ENCODE measurements around the gene CFDP1.

The CFDP1 gene

DNA sequence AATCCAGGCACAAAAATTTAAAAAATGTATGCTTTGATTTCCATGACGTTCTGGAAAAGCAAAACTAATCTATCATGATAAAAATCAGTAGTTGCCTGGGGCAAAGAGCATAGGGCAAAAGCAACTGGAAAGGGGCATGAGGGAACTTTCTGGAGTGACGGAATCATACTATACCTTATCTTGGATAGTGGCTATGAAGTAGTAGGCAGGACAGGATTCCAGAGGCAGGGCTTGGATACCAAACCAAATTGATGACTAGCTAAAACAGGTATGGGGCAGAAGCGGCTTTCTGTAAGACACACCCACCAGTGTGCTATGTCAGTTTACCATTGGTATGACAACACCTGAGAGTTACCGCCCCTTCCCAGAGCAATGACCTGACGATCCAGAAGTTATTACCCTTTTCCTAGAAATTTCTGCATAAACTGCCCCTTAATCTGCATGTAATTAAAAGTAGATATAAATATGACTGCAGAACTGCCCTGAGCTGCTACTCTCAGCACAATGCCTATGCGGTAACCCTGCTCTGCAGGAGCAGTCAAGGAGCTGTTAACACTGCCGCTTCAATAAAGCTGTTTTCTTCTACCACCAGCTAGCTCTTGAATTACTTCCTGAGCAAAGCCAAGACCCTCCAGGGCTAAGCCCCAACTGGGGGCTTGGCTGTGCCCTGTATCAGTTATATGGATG, 56.7 kb downstream of the CFDP1 start:
- Histone ChIP-seq H3K79me2 (ENCODE audit: insufficient read depth, low read length) (no peaks in the 10 kb centered on the region), H3K36me3 (ENCODE audit: insufficient read depth, low read length) (peaks cover 32% of the 10 kb centered on the region), H3K27me3 (ENCODE audit: insufficient read depth, low read length) (no peaks in the 10 kb centered on the region), H4K20me1 (ENCODE audit: insufficient read depth, low read length) (no peaks in the 10 kb centered on the region), H3K9me3 (ENCODE audit: low read length) (no peaks in the 10 kb centered on the region), H3K9ac (ENCODE audit: low read length) (no peak overlapping the region), H3K4me2 (ENCODE audit: low read length) (no peak overlapping the region), H3K9me2 (ENCODE audit: low read depth, low read length) (no peaks in the 10 kb centered on the region), H3K27ac (ENCODE audit: low read depth, low read length, poor library complexity, severe bottlenecking) (no peak overlapping the region), H3K4me1 (ENCODE audit: insufficient read depth, low read length, severe bottlenecking) (peaks cover 22% of the 10 kb centered on the region), H3F3A (ENCODE audit: insufficient read depth, low read length) (no peaks in the 10 kb centered on the region), H2AFZ (ENCODE audit: low read length) (no peak overlapping the region), H3K4me3 (ENCODE audit: low read depth, low read length, poor library complexity, severe bottlenecking) (no peak overlapping the region)
- TF ChIP-seq CTCF (IDR thresholded peaks at IDR 0.05; ENCODE audit: low read length) (no peak), EZH2 (IDR thresholded peaks at IDR 0.05; ENCODE audit: borderline replicate concordance, low read length) (no peak)

DNA sequence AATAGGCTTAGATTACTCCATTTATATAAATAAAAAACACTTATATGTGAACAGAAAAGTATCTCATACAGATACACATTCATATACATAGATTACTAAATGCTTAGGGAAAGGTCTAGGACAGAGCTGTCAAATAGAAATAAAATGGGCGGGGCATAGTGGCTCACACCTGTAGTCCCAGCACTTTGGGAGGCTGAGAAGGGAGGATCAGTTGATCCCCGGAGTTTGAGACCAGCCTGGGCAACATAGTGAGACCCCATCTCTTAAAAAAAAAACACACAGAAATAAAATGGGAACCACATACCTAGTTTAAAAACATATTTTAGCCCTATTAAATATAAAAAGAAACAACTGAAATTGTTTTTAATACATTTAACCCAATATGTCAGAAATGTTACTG, 58.9 kb downstream of the CFDP1 start:
- no peaks in the 10 kb centered on the region for H3K9me2 ChIP-seq (ENCODE audit: low read depth, low read length)
- no peaks in the 10 kb centered on the region for H3F3A ChIP-seq (ENCODE audit: insufficient read depth, low read length)
- H3K27ac ChIP-seq (ENCODE audit: low read depth, low read length, poor library complexity, severe bottlenecking), result no peak overlapping the region
- H3K4me3 ChIP-seq (ENCODE audit: low read depth, low read length, poor library complexity, severe bottlenecking), result no peak overlapping the region
- H3K4me2 ChIP-seq (ENCODE audit: low read length), result no peak overlapping the region
- no peaks in the 10 kb centered on the region for H3K27me3 ChIP-seq (ENCODE audit: insufficient read depth, low read length)
- no peak for TF ChIP-seq EZH2 (IDR thresholded peaks at IDR 0.05; ENCODE audit: borderline replicate concordance, low read length)
- TF ChIP-seq CTCF (IDR thresholded peaks at IDR 0.05; ENCODE audit: low read length), result no peak
- no peak overlapping the region for H2AFZ ChIP-seq (ENCODE audit: low read length)
- H3K79me2 ChIP-seq (ENCODE audit: insufficient read depth, low read length), result no peaks in the 10 kb centered on the region
- no peaks in the 10 kb centered on the region for H3K9me3 ChIP-seq (ENCODE audit: low read length)
- H3K36me3 ChIP-seq (ENCODE audit: insufficient read depth, low read length), result peaks cover 30% of the 10 kb centered on the region
- H4K20me1 ChIP-seq (ENCODE audit: insufficient read depth, low read length), result no peaks in the 10 kb centered on the region
- H3K9ac ChIP-seq (ENCODE audit: low read length), result no peak overlapping the region
- H3K4me1 ChIP-seq (ENCODE audit: insufficient read depth, low read length, severe bottlenecking), result peaks cover 6% of the 10 kb centered on the region

- no peaks in the 10 kb centered on the region for H3F3A ChIP-seq (ENCODE audit: insufficient read depth, low read length)
- no peaks in the 10 kb centered on the region for H4K20me1 ChIP-seq (ENCODE audit: insufficient read depth, low read length)
- no peak overlapping the region for H3K27ac ChIP-seq (ENCODE audit: low read depth, low read length, poor library complexity, severe bottlenecking)
- peaks cover 12% of the 10 kb centered on the region; the same call in 1 of the 2 replicates for H3K36me3 ChIP-seq (ENCODE audit: insufficient read depth, low read length)
- no peak for TF ChIP-seq EZH2 (IDR thresholded peaks at IDR 0.05; ENCODE audit: borderline replicate concordance, low read length)
- TF ChIP-seq CTCF (IDR thresholded peaks at IDR 0.05; ENCODE audit: low read length), result no peak
- no peak overlapping the region for H3K4me2 ChIP-seq (ENCODE audit: low read length)
- no peaks in the 10 kb centered on the region for H3K9me2 ChIP-seq (ENCODE audit: low read depth, low read length)
- no peak overlapping the region for H3K9ac ChIP-seq (ENCODE audit: low read length)
- H2AFZ ChIP-seq (ENCODE audit: low read length), result no peak overlapping the region
- H3K4me1 ChIP-seq (ENCODE audit: insufficient read depth, low read length, severe bottlenecking), result peaks cover 5% of the 10 kb centered on the region
- H3K9me3 ChIP-seq (ENCODE audit: low read length), result no peaks in the 10 kb centered on the region
- H3K27me3 ChIP-seq (ENCODE audit: insufficient read depth, low read length), result no peaks in the 10 kb centered on the region
- no peaks in the 10 kb centered on the region for H3K79me2 ChIP-seq (ENCODE audit: insufficient read depth, low read length)
- no peak overlapping the region for H3K4me3 ChIP-seq (ENCODE audit: low read depth, low read length, poor library complexity, severe bottlenecking)
Measured at GRCh38 chr16:75372236-75372856, 61.0 kb downstream of the CFDP1 start.

Measured in OCI-LY1 (cell line).